Calu3 (cell line): ENCODE data around the gene SHTN1. TPM values are rescaled to one million over a fixed set of nuclear protein-coding genes. Genes with fewer than 3 reads are reported as not detected.
A peak's percentile ranks its signal among the peaks of the same experiment; 100 is the strongest.

Experiments used
- BruUV-seq: library from RNA; stranded (reverse); fragments of 400-500 nt; replicated peaks from 2 replicates; lab custom pipeline; 2021; lab: Mats Ljungman, UMichigan
- CTCF ChIA-PET: fragments of 300-600 bp; sonication (Branson Sonifier 250); formaldehyde crosslinking; loops from one replicate; lab custom pipeline; 2022; ENCODE audit warnings: antibody characterized with exemption; lab: Charles Lee
- DNase-seq: peaks from one replicate; pipeline ENCODE4 v3.0.0; 2022
- H3K27ac Mint-ChIP-seq: one replicate; pipeline ENCODE4 v1.8.0; 2022; ENCODE audit warnings: mixed read lengths; ENCODE audit not compliant: unreplicated experiment
- H3K27me3 Mint-ChIP-seq: one replicate; pipeline ENCODE4 v1.8.0; 2022; ENCODE audit warnings: mixed read lengths; ENCODE audit not compliant: unreplicated experiment
- H3K36me3 Mint-ChIP-seq: one replicate; pipeline ENCODE4 v1.8.0; 2022; ENCODE audit warnings: mild to moderate bottlenecking, moderate library complexity, mixed read lengths; ENCODE audit not compliant: insufficient read depth, unreplicated experiment
- H3K4me1 Mint-ChIP-seq: one replicate; pipeline ENCODE4 v1.8.0; 2022; ENCODE audit warnings: mild to moderate bottlenecking, low read depth, mixed read lengths; ENCODE audit not compliant: unreplicated experiment
- H3K4me3 Mint-ChIP-seq: one replicate; pipeline ENCODE4 v1.8.0; 2022; ENCODE audit warnings: mild to moderate bottlenecking, low read depth, moderate library complexity, mixed read lengths; ENCODE audit not compliant: unreplicated experiment
- H3K9me3 Mint-ChIP-seq: one replicate; pipeline ENCODE4 v1.8.0; 2022; ENCODE audit warnings: low read depth, mixed read lengths; ENCODE audit not compliant: unreplicated experiment
- CTCF ChIP-seq: fragments of 200-600 bp; IDR thresholded peaks from one replicate; pipeline ENCODE4 v1.8.0; 2022; ENCODE audit warnings: antibody characterized with exemption; ENCODE audit not compliant: unreplicated experiment
- intact Hi-C: fragments of 100-400 bp; cut with micrococcal nuclease; formaldehyde crosslinking; loops from one replicate; pipeline ENCODE4 v1.10.0; 2022; ENCODE audit not compliant: unreplicated experiment
- total RNA-seq: library from RNA; stranded (reverse); gene quantifications from 2 replicates; pipeline ENCODE4 v1.2.3, GENCODE V29; 2022

Gene SHTN1
- total RNA-seq, 1 experiment from 2014 or later: 32.3 TPM

- H3K4me1 Mint-ChIP-seq: peaks cover 19% of the 10 kb centered on the region
- intact Hi-C loops: no loop called here
- H3K4me3 Mint-ChIP-seq: no peak overlapping the region
- BruUV-seq: no TSS peak
- no peak overlapping the region for H3K27ac Mint-ChIP-seq
- no peaks in the 10 kb centered on the region for H3K27me3 Mint-ChIP-seq
- CTCF ChIA-PET: interaction anchor here (0.5 to 0.7 kb wide), 3 partner anchors 42 to 1291 kb away, joined by 3 to 5 read pairs (median 5); no protein-coding TSS in a partner anchor
- DNase-seq: no peak
- peaks cover 10% of the 10 kb centered on the region for H3K36me3 Mint-ChIP-seq
- TF ChIP-seq CTCF: no peak
- no peaks in the 10 kb centered on the region for H3K9me3 Mint-ChIP-seq
Observed at GRCh38 chr10:116891208-116891607, 113.8 kb downstream of the SHTN1 start.

GRCh38 chr10:116889066-116889465 lies 115.9 kb downstream of the SHTN1 start:
- Mint-ChIP-seq H3K4me3 (peak overlapping the region; percentile 45), H3K4me1 (peaks cover 19% of the 10 kb centered on the region), H3K9me3 (no peaks in the 10 kb centered on the region), H3K27ac (peak overlapping the region; percentile 47), H3K36me3 (peaks cover 10% of the 10 kb centered on the region), H3K27me3 (no peaks in the 10 kb centered on the region)
- no TSS peak for BruUV-seq
- intact Hi-C loops: loop anchor here (5.0 kb wide), 1 partner anchor 278 kb away; no protein-coding TSS in a partner anchor
- no peak for DNase-seq
- CTCF ChIA-PET: interaction anchor here (0.6 to 2.1 kb wide), 5 partner anchors 10 to 286 kb away, joined by 3 to 4 read pairs (median 4); no protein-coding TSS in a partner anchor
- no peak for TF ChIP-seq CTCF

- intact Hi-C loops: loop anchor here (5.0 kb wide), 1 partner anchor 279 kb away; no protein-coding TSS in a partner anchor
- Mint-ChIP-seq H3K9me3 (no peaks in the 10 kb centered on the region), H3K27me3 (no peaks in the 10 kb centered on the region), H3K36me3 (peaks cover 10% of the 10 kb centered on the region), H3K4me1 (peaks cover 19% of the 10 kb centered on the region), H3K4me3 (peak overlapping the region; percentile 45), H3K27ac (peak overlapping the region; percentile 47)
- no peak for TF ChIP-seq CTCF
- BruUV-seq: no TSS peak
- CTCF ChIA-PET: interaction anchor here (0.7 to 2.1 kb wide), 5 partner anchors 90 to 286 kb away, joined by 3 to 4 read pairs (median 4); no protein-coding TSS in a partner anchor
- peak; percentile 57 for DNase-seq
Observed at GRCh38 chr10:116888380-116889055, 116.5 kb downstream of the SHTN1 start.

- Mint-ChIP-seq H3K36me3 (peaks cover 10% of the 10 kb centered on the region), H3K4me3 (no peak overlapping the region), H3K9me3 (no peaks in the 10 kb centered on the region), H3K4me1 (peaks cover 19% of the 10 kb centered on the region), H3K27me3 (no peaks in the 10 kb centered on the region), H3K27ac (no peak overlapping the region)
- no peak for TF ChIP-seq CTCF
- BruUV-seq: no TSS peak
- DNase-seq: no peak
- CTCF ChIA-PET: no interaction called here
- intact Hi-C loops: loop anchor here (5.0 kb wide), 1 partner anchor 281 kb away; no protein-coding TSS in a partner anchor
Observed at GRCh38 chr10:116886772-116887171, 118.2 kb downstream of the SHTN1 start.
